Uterus (tissue), 4 donors: Measurements from ENCODE around the gene PDE3B. TPM values are rescaled to one million over a fixed set of nuclear protein-coding genes. Genes with fewer than 3 reads are reported as not detected.
"Not testable (repeated sequence)": the region's sequence is repeated elsewhere in the genome, so short reads cannot be mapped to it uniquely, and the experiment has no call there.

Source experiments
- DNase-seq, 2 donors: peaks; one replicate each; pipeline ENCODE4 v3.0.0-alpha.2; 2019 to 2020
- H3K27ac ChIP-seq, 2 donors: fragments of 200-600 bp; sonication (generic); 1 replicate in 1 of 2; 2 replicates in 1 of 2; pipeline ENCODE4 v1.5.1; 2016 to 2018
- H3K27me3 ChIP-seq, 2 donors: fragments of 200-600 bp; sonication (generic); one replicate each; pipeline ENCODE4 v1.5.1; 2018 to 2019; ENCODE audit warnings: control low read depth in 1 of 2
- H3K36me3 ChIP-seq, 2 donors: fragments of 200-600 bp; sonication (generic); one replicate each; pipeline ENCODE4 v1.5.1; 2019; ENCODE audit warnings: control low read depth in 1 of 2
- H3K4me1 ChIP-seq, 2 donors: fragments of 200-600 bp; sonication (generic); one replicate each; pipeline ENCODE4 v1.5.1; 2018 to 2019; ENCODE audit warnings: control low read depth in 1 of 2
- H3K4me3 ChIP-seq, 2 donors: fragments of 200-600 bp; sonication (generic); 1 replicate in 1 of 2; 2 replicates in 1 of 2; pipeline ENCODE4 v1.5.1; 2018 to 2019; ENCODE audit warnings: mild to moderate bottlenecking in 1 of 2
- H3K9me3 ChIP-seq, 2 donors: fragments of 200-600 bp; sonication (generic); one replicate each; pipeline ENCODE4 v1.5.1; 2019; ENCODE audit warnings: control low read depth in 1 of 2
- POLR2A ChIP-seq, 2 donors: fragments of 450-650 bp; IDR thresholded peaks; one replicate each; pipeline ENCODE4 v1.6.1; 2016; ENCODE audit warnings: antibody characterized with exemption in 2 of 2, mild to moderate bottlenecking in 1 of 2, moderate library complexity in 1 of 2
- intact Hi-C: fragments of 100-400 bp; cut with DNase I; formaldehyde crosslinking; loops from one replicate; pipeline ENCODE4 v1.15.1; 2023; ENCODE audit warnings: low total_unique reads
- total RNA-seq, 4 donors: library from RNA; depleted of rRNA in 3 of 4; stranded (reverse); fragments of >200 nt in 3 of 4; gene quantifications; one replicate each; pipeline versions ENCODE4 v1.1.0 to v1.2.4, GENCODE V29; 2014 to 2023
- TF ChIP-seq, protein P1 (sequence below), 4 experiments: fragments of 200-600 bp in 2 of 4; fragments of 450-650 bp in 2 of 4; sonication (generic) in 2 of 4; IDR thresholded peaks; one replicate each; pipeline ENCODE4 v1.5.1; 2016 to 2019; ENCODE audit warnings: antibody characterized with exemption in 4 of 4, mild to moderate bottlenecking in 2 of 4, moderate library complexity in 1 of 4
- donor health status: DM: yes; HTN: yes; CAD: no.

Gene PDE3B
- total RNA-seq, 4 donors from 2014 or later, result 1.5 to 10.8 (median 3.9) TPM

DNA sequence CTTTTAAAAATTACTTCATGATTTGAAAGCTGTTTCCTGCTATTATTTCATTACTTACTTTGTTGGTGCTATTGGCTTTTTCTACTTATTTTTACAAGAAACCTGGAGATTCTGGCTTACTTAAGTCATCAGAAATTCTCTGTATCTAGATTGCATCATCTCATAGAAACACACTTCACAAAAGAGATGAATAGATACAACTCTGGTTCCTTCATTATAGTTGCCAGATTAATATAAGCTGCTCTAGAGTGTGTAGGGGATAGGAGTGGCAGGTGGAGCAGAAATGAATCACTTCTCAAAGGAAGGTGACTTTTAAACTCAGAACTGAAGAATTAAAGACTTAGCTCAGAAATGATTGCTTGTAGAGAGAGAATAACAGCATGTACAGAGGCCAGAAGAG, 228.4 kb downstream of the PDE3B start:
- Histone ChIP-seq H3K4me3 (no peak overlapping the region), H3K27ac (no peak overlapping the region), H3K36me3 (no peaks in the 10 kb centered on the region), H3K4me1 (no peaks in the 10 kb centered on the region), H3K9me3 (no peaks in the 10 kb centered on the region), H3K27me3 (no peaks in the 10 kb centered on the region)
- DNase-seq, result no peak
- no peak for TF ChIP-seq POLR2A (IDR thresholded peaks at IDR 0.05)
- TF ChIP-seq, protein P1, sequence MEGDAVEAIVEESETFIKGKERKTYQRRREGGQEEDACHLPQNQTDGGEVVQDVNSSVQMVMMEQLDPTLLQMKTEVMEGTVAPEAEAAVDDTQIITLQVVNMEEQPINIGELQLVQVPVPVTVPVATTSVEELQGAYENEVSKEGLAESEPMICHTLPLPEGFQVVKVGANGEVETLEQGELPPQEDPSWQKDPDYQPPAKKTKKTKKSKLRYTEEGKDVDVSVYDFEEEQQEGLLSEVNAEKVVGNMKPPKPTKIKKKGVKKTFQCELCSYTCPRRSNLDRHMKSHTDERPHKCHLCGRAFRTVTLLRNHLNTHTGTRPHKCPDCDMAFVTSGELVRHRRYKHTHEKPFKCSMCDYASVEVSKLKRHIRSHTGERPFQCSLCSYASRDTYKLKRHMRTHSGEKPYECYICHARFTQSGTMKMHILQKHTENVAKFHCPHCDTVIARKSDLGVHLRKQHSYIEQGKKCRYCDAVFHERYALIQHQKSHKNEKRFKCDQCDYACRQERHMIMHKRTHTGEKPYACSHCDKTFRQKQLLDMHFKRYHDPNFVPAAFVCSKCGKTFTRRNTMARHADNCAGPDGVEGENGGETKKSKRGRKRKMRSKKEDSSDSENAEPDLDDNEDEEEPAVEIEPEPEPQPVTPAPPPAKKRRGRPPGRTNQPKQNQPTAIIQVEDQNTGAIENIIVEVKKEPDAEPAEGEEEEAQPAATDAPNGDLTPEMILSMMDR (IDR thresholded peaks at IDR 0.05), result no peak
- intact Hi-C loops, result no loop called here

DNA sequence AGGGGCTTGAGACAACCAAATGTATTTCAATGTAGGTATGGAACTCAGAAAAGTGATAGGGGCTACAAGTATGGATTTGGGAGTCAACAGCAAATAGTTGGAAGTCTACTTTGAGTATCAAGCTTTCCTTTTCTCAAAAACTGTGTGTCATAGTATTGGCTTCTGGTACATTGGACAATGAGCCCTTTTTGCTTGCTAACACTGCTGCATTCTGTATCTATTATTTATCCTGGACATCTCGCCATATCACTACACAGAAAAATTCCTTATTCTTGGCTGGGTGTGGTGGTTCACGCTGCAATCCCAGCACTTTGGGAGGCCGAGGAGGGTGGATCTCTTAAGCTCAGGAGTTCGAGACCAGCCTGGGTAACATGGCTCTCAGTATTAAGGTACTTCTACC, 230.0 kb downstream of the PDE3B start:
- Histone ChIP-seq H3K27ac (no peak overlapping the region), H3K4me3 (no peak overlapping the region), H3K36me3 (no peaks in the 10 kb centered on the region), H3K27me3 (no peaks in the 10 kb centered on the region), H3K4me1 (no peaks in the 10 kb centered on the region), H3K9me3 (no peaks in the 10 kb centered on the region)
- DNase-seq, result no peak
- TF ChIP-seq, protein P1 (IDR thresholded peaks at IDR 0.05), result no peak
- TF ChIP-seq POLR2A (IDR thresholded peaks at IDR 0.05), result no peak
- intact Hi-C loops, result no loop called here

DNA sequence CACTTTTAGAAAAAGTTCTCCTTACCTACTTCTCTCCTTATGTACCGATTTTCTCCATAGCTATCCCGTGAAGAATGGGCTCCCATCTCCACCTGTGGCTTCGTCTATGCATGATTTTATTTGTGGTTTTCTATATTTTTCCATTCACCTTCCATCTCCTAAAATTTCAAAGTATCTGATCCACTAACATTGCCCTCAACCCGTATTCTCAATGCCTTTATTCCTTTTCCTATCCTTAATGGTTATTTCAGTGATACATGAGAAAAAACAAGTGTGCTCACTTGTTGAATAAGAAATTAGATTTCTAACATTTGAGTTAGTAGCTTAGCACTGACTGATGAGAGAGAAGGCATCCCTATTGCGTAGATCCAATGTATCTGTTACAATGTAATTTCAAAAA, 231.6 kb downstream of the PDE3B start:
- H3K9me3 ChIP-seq, result no peaks in the 10 kb centered on the region
- H3K36me3 ChIP-seq, result no peaks in the 10 kb centered on the region
- no peak overlapping the region for H3K4me3 ChIP-seq
- TF ChIP-seq POLR2A (IDR thresholded peaks at IDR 0.05), result no peak
- TF ChIP-seq, protein P1 (IDR thresholded peaks at IDR 0.05), result no peak
- no peaks in the 10 kb centered on the region for H3K27me3 ChIP-seq
- no peak for DNase-seq
- H3K27ac ChIP-seq, result no peak overlapping the region
- no peaks in the 10 kb centered on the region for H3K4me1 ChIP-seq
- intact Hi-C loops, result no loop called here

DNA sequence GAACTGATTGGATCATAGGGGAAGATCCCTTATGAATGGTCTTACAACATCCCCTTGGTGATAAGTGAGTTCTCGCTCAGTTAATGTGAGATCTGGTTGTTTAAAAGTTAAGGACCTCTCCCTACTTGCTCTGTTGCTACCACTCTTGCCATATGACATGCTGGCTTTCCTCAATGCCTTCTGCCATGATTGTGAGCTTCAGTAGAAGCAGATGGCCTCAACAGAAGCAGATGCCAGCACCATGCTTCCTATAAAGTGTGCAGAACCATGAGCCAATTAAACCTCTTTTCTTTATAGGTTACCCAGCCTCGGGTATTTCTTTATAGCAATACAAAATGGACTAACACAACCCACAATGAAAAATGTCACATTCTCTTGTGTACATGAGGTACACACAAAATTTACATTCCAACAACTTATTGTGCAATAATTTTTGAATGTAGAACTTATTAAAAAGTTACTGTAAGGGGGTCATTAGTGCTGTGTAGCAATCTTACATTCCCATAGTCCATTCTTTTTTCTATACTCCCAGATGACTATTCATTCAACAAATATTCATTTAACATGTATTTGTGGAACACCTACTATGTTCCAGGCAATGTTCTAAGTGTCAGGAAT, 238.1 kb downstream of the PDE3B start:
- TF ChIP-seq, protein P1 (IDR thresholded peaks at IDR 0.05), result no peak
- TF ChIP-seq POLR2A (IDR thresholded peaks at IDR 0.05), result no peak
- intact Hi-C loops, result no loop called here

DNA sequence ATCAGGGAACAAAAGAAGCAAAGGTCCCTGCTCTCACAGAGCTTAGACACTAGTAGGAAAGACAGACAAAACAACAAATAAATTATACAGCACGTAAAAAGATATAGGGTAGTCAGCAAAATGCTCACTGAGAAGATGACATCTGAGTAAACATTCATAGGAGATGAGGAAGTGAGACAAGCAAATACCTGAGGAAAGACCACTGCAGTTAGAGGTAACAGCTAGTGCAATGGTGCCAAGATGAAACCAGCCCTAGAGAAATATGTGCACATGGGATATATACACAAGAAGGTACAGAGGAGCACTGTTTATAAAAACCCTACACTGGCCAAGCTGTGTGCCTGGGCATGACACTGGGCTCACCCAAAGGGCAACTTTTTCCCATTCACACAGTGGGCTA, 238.6 kb downstream of the PDE3B start:
- DNase-seq, result no peak
- no peak for TF ChIP-seq POLR2A (IDR thresholded peaks at IDR 0.05)
- TF ChIP-seq, protein P1 (IDR thresholded peaks at IDR 0.05), result no peak
- H3K4me3 ChIP-seq, result no peak overlapping the region
- H3K4me1 ChIP-seq, result no peaks in the 10 kb centered on the region
- intact Hi-C loops, result no loop called here
- H3K27ac ChIP-seq, result no peak overlapping the region
- no peaks in the 10 kb centered on the region for H3K27me3 ChIP-seq
- H3K36me3 ChIP-seq, result no peaks in the 10 kb centered on the region
- no peaks in the 10 kb centered on the region for H3K9me3 ChIP-seq

More for the DNA sequence above, 238.1 kb downstream of the PDE3B start:
- H3K9me3 ChIP-seq, result no peaks in the 10 kb centered on the region
- no peaks in the 10 kb centered on the region for H3K36me3 ChIP-seq
- H3K27ac ChIP-seq, result no peak overlapping the region
- no peak overlapping the region for H3K4me3 ChIP-seq
- DNase-seq, result no peak
- H3K4me1 ChIP-seq, result no peaks in the 10 kb centered on the region
- H3K27me3 ChIP-seq, result no peaks in the 10 kb centered on the region

GRCh38 chr11:14883683-14884082, 240.1 kb downstream of the PDE3B start:
- DNase-seq, H3K27me3 ChIP-seq, H3K4me3 ChIP-seq, H3K27ac ChIP-seq, H3K36me3 ChIP-seq, H3K4me1 ChIP-seq, H3K9me3 ChIP-seq, intact Hi-C loops: not testable (repeated sequence)
